Activated CD4-positive, alpha-beta T cell treated with anti-CD3 and anti-CD28 coated beads, Interleukin-2, amount 50 U/mL, for 4 hours (primary cell): ENCODE results near the gene CLEC4G.
"Not testable (repeated sequence)": the region's sequence is repeated elsewhere in the genome, so short reads cannot be mapped to it uniquely, and the experiment has no call there.

Source experiments
- DNase-seq, 2 experiments: peaks; one replicate each; pipeline ENCODE4 v3.0.0-alpha.2; 2020

Gene CLEC4G

GRCh38 chr19:7746306-7746705 lies 14.4 kb upstream of the CLEC4G start:
- not testable (repeated sequence) for DNase-seq

GRCh38 chr19:7744871-7745650 lies 13.2 kb upstream of the CLEC4G start:
- no peak for DNase-seq

GRCh38 chr19:7744199-7744786 lies 12.4 kb upstream of the CLEC4G start:
- no peak for DNase-seq

GRCh38 chr19:7743425-7743841 lies 11.5 kb upstream of the CLEC4G start:
- DNase-seq, result no peak

- DNase-seq, result no peak
Observed at GRCh38 chr19:7742991-7743390, 11.1 kb upstream of the CLEC4G start.

GRCh38 chr19:7742575-7742974 lies 10.7 kb upstream of the CLEC4G start:
- no peak for DNase-seq

- no peak for DNase-seq
Observed at GRCh38 chr19:7740682-7741054, 8.8 kb upstream of the CLEC4G start.

- no peak for DNase-seq
Observed at GRCh38 chr19:7739801-7740681, 8.1 kb upstream of the CLEC4G start.

GRCh38 chr19:7739211-7739755 lies 7.4 kb upstream of the CLEC4G start:
- DNase-seq, result no peak

GRCh38 chr19:7738023-7738422 lies 6.1 kb upstream of the CLEC4G start:
- no peak for DNase-seq

- no peak for DNase-seq
Observed at GRCh38 chr19:7737215-7737614, 5.3 kb upstream of the CLEC4G start.

- DNase-seq, result no peak
Observed at GRCh38 chr19:7736148-7736547, 4.2 kb upstream of the CLEC4G start.

- no peak for DNase-seq
Observed at GRCh38 chr19:7734220-7735203, 2.6 kb upstream of the CLEC4G start.

- DNase-seq, result no peak
Observed at GRCh38 chr19:7733376-7733775, 1.5 kb upstream of the CLEC4G start.

GRCh38 chr19:7731615-7732014 lies 295 bp downstream of the CLEC4G start:
- DNase-seq, result no peak

GRCh38 chr19:7731218-7731595 lies 703 bp downstream of the CLEC4G start:
- DNase-seq, result no peak

- DNase-seq, result no peak
Observed at GRCh38 chr19:7730286-7731217, 1.4 kb downstream of the CLEC4G start.

GRCh38 chr19:7729831-7730285 lies 2.1 kb downstream of the CLEC4G start:
- DNase-seq, result no peak

- no peak for DNase-seq
Observed at GRCh38 chr19:7729211-7729610, 2.7 kb downstream of the CLEC4G start.

- DNase-seq, result no peak
Observed at GRCh38 chr19:7725791-7726190, 6.1 kb downstream of the CLEC4G start.

- DNase-seq, result no peak
Observed at GRCh38 chr19:7722231-7722651, 9.7 kb downstream of the CLEC4G start.
